OCI-LY1 (cell line): ENCODE data around the gene HDHD3.
A peak's percentile ranks its signal among the peaks of the same experiment; 100 is the strongest.
"Not testable (repeated sequence)": the region's sequence is repeated elsewhere in the genome, so short reads cannot be mapped to it uniquely, and the experiment has no call there.

ENCODE experiments used
- H2AFZ ChIP-seq: fragments of 200-600 bp; sonication (generic), shearing (Covaris generic); 2 replicates; pipeline ENCODE4 v1.6.0; 2014; ENCODE audit warnings: antibody characterized with exemption, mild to moderate bottlenecking, low read length
- H3F3A ChIP-seq: fragments of 200-600 bp; sonication (generic), shearing (Covaris generic); 2 replicates; pipeline ENCODE4 v1.6.0; 2014; ENCODE audit warnings: mild to moderate bottlenecking, antibody characterized with exemption, low read length, moderate library complexity; ENCODE audit not compliant: insufficient read depth
- H3K27ac ChIP-seq: fragments of 200-600 bp; sonication (generic); 2 replicates; pipeline ENCODE4 v1.5.1; 2014; ENCODE audit warnings: low read length, mixed run types, mild to moderate bottlenecking, low read depth; ENCODE audit not compliant: poor library complexity, severe bottlenecking
- H3K27me3 ChIP-seq: fragments of 200-600 bp; sonication (generic); 2 replicates; pipeline ENCODE4 v1.6.0; 2014; ENCODE audit warnings: antibody characterized with exemption, mild to moderate bottlenecking, low read length, moderate library complexity; ENCODE audit not compliant: insufficient read depth
- H3K36me3 ChIP-seq: fragments of 200-600 bp; sonication (generic); 2 replicates; pipeline ENCODE4 v1.6.1; 2014; ENCODE audit warnings: mild to moderate bottlenecking, antibody characterized with exemption, low read length, moderate library complexity, mixed read lengths; ENCODE audit not compliant: insufficient read depth
- H3K4me1 ChIP-seq: fragments of 200-600 bp; sonication (generic); 2 replicates; pipeline ENCODE4 v1.5.1; 2014; ENCODE audit warnings: mild to moderate bottlenecking, low read length, moderate library complexity; ENCODE audit not compliant: insufficient read depth, severe bottlenecking
- H3K4me2 ChIP-seq: fragments of 200-600 bp; sonication (generic), shearing (Covaris generic); 2 replicates; pipeline ENCODE4 v1.6.1; 2014; ENCODE audit warnings: low read length
- H3K4me3 ChIP-seq: fragments of 200-600 bp; sonication (generic); 2 replicates; pipeline ENCODE4 v1.5.1; 2014; ENCODE audit warnings: low read length, low read depth, mild to moderate bottlenecking, mixed read lengths; ENCODE audit not compliant: poor library complexity, severe bottlenecking
- H3K79me2 ChIP-seq: fragments of 200-600 bp; shearing (Covaris generic); 2 replicates; pipeline ENCODE4 v1.6.1; 2016; ENCODE audit warnings: mixed run types, low read length, mixed read lengths; ENCODE audit not compliant: insufficient read depth
- H3K9ac ChIP-seq: fragments of 200-600 bp; sonication (generic), shearing (Covaris generic); 2 replicates; pipeline ENCODE4 v1.6.1; 2014; ENCODE audit warnings: mild to moderate bottlenecking, low read length, mixed read lengths
- H3K9me2 ChIP-seq: fragments of 200-600 bp; sonication (generic), shearing (Covaris generic); 2 replicates; pipeline ENCODE4 v1.6.1; 2014; ENCODE audit warnings: low read depth, mild to moderate bottlenecking, low read length, mixed read lengths
- H3K9me3 ChIP-seq: fragments of 200-600 bp; shearing (Covaris generic); 2 replicates; pipeline ENCODE4 v1.6.1; 2014; ENCODE audit warnings: low read length, mixed read lengths
- H4K20me1 ChIP-seq: fragments of 200-600 bp; sonication (generic), shearing (Covaris generic); 2 replicates; pipeline ENCODE4 v1.6.0; 2016; ENCODE audit warnings: mild to moderate bottlenecking, low read length; ENCODE audit not compliant: insufficient read depth
- CTCF ChIP-seq: fragments of 200-600 bp; sonication (generic), shearing (Covaris generic); IDR thresholded peaks from 2 replicates; pipeline ENCODE4 v1.5.1; 2017; ENCODE audit warnings: mild to moderate bottlenecking, antibody characterized with exemption, low read length, moderate library complexity, mixed read lengths
- EZH2 ChIP-seq: fragments of 200-600 bp; sonication (generic), shearing (Covaris generic); IDR thresholded peaks from 2 replicates; pipeline ENCODE4 v1.8.0; 2017; ENCODE audit warnings: borderline replicate concordance, mixed run types, mild to moderate bottlenecking, antibody characterized with exemption, low read length, moderate library complexity, mixed read lengths

The HDHD3 gene

GRCh38 chr9:113409883-113410206 is 33.1 kb upstream of the HDHD3 start:
- peaks cover 36% of the 10 kb centered on the region for H3K4me1 ChIP-seq
- no peaks in the 10 kb centered on the region for H3K9me2 ChIP-seq
- no peak overlapping the region for H2AFZ ChIP-seq
- no peaks in the 10 kb centered on the region for H3K9me3 ChIP-seq
- H3K27me3 ChIP-seq, result no peaks in the 10 kb centered on the region
- no peak for TF ChIP-seq EZH2
- no peak for TF ChIP-seq CTCF
- H3K4me3 ChIP-seq, result peak overlapping the region; percentile 88
- peaks cover 8% of the 10 kb centered on the region for H3K79me2 ChIP-seq
- peak overlapping the region; percentile 100 for H3K9ac ChIP-seq
- H4K20me1 ChIP-seq, result no peaks in the 10 kb centered on the region
- H3K36me3 ChIP-seq, result peaks cover 30% of the 10 kb centered on the region
- peak overlapping the region; percentile 89 for H3K27ac ChIP-seq
- peaks cover 3% of the 10 kb centered on the region; the same call in 1 of the 2 replicates for H3F3A ChIP-seq
- H3K4me2 ChIP-seq, result peak overlapping the region; percentile 78

DNA sequence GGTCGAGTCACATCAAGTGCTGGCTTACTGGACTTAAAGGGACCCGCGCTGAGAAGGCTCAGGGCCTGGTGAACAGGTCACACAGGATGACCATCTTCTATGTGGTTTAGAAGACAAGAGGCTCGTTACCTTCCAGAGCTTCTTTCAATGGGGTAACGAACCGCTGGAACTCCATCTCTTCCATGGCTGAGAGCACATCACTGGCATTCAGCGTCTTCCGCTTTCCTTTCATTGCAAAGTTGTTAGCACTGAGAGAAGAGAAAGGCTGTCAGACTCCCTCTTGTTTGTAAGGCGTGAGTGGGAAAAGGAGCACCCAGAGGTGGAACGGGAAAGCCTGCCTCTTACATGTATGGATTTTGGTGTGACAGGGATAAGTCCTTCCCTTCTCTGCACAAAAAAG is 32.7 kb upstream of the HDHD3 start:
- H2AFZ ChIP-seq, result no peak overlapping the region
- peaks cover 8% of the 10 kb centered on the region for H3K79me2 ChIP-seq
- H3F3A ChIP-seq, result peaks cover 3% of the 10 kb centered on the region; the same call in 1 of the 2 replicates
- peak overlapping the region; percentile 78 for H3K4me2 ChIP-seq
- H3K9me2 ChIP-seq, result no peaks in the 10 kb centered on the region
- peak overlapping the region; percentile 100 for H3K9ac ChIP-seq
- H4K20me1 ChIP-seq, result no peaks in the 10 kb centered on the region
- H3K4me3 ChIP-seq, result peak overlapping the region; percentile 88
- H3K27me3 ChIP-seq, result no peaks in the 10 kb centered on the region
- peaks cover 36% of the 10 kb centered on the region for H3K4me1 ChIP-seq
- H3K9me3 ChIP-seq, result no peaks in the 10 kb centered on the region
- no peak for TF ChIP-seq EZH2
- no peak for TF ChIP-seq CTCF
- peaks cover 30% of the 10 kb centered on the region for H3K36me3 ChIP-seq
- peak overlapping the region; percentile 89 for H3K27ac ChIP-seq

DNA sequence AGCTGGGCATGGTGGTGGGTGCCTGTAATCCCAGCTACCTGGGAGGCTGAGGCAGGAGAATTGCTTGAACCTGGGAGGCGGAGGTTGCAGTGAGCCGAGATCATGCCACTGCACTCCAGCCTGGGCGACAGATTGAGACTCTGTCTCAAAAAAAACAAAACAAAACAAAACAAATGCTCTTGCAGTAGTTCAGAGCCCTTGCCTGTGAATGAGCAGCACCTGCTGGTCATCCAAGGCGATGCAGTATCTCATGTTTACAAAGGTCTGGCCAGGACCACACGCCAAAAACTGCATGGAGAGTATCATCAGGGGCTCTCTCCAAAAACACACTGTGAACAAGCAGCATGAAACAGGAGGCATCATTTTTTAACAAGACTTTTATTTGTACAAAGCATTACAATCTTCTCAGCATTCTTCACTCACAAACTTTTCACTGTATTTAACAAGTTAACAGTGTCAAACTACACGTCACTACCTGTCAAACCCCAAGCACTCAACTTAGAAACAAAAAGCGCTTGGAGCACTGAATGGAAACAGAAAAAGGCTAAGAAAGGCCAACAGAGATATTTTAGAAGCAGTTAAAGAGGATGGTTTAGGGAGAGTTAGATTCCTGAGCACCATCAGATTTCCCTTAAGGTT is 30.2 kb upstream of the HDHD3 start:
- peaks cover 30% of the 10 kb centered on the region for H3K36me3 ChIP-seq
- peak overlapping the region; percentile 13 for H3K27ac ChIP-seq
- not testable (repeated sequence) for H2AFZ ChIP-seq

DNA sequence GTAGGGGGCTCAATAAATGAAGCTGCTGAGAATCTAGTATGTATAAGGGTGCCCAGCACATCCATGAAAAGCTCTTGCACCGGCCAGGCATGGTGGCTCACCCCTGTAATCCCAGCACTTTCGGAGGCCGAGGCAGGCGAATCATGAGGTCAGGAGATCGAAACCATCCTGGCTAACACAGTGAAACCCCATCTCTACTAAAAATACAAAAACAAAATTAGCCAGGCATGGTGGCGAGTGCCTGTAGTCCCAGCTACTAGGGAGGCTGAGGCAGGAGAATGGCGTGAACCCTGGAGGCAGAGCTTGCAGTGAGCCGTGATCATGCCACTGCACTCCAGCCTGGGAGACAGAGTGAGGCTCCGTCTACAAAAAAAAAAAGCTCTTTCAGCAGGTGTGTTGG is 29.6 kb upstream of the HDHD3 start:
- H3K27me3 ChIP-seq, H3K4me3 ChIP-seq, H3K9me2 ChIP-seq, H3K9me3 ChIP-seq, H4K20me1 ChIP-seq, H3K27ac ChIP-seq, H3K4me2 ChIP-seq, H3F3A ChIP-seq, H3K9ac ChIP-seq, H2AFZ ChIP-seq, H3K79me2 ChIP-seq: not testable (repeated sequence)
- Histone ChIP-seq H3K36me3 (peaks cover 30% of the 10 kb centered on the region), H3K4me1 (peaks cover 36% of the 10 kb centered on the region)

More for the DNA sequence above, 30.2 kb upstream of the HDHD3 start:
- H3K9me3 ChIP-seq, H3K79me2 ChIP-seq, H3F3A ChIP-seq, H3K9me2 ChIP-seq, H3K27me3 ChIP-seq, H3K4me3 ChIP-seq, H4K20me1 ChIP-seq: not testable (repeated sequence)
- peak; percentile 62 for TF ChIP-seq CTCF
- Histone ChIP-seq H3K9ac (peak overlapping the region; percentile 29; the same call in 1 of the 2 replicates), H3K4me2 (peak overlapping the region; percentile 37; the same call in 1 of the 2 replicates), H3K4me1 (peaks cover 36% of the 10 kb centered on the region)
